GM19455 (cell line): ENCODE measurements around the gene PLD4.

Experiments
- ATAC-seq: cut with Tn5 transposase; IDR thresholded peaks from one replicate; pipeline ENCODE4 v1.9.1; 2021; ENCODE audit not compliant: unreplicated experiment

PLD4 gene

GRCh38 chr14:104973135-104973384 is 48.4 kb downstream of the PLD4 start:
- ATAC-seq = no peak

GRCh38 chr14:104973385-104974145 is 48.9 kb downstream of the PLD4 start:
- ATAC-seq = no peak

GRCh38 chr14:104974146-104974541 is 49.5 kb downstream of the PLD4 start:
- no peak for ATAC-seq

- ATAC-seq = no peak
Observed at GRCh38 chr14:104974665-104975390, 50.1 kb downstream of the PLD4 start.

- no peak for ATAC-seq
Observed at GRCh38 chr14:104975481-104976197, 51.0 kb downstream of the PLD4 start.

- no peak for ATAC-seq
Observed at GRCh38 chr14:104976198-104977007, 51.7 kb downstream of the PLD4 start.

GRCh38 chr14:104977008-104977680 is 52.5 kb downstream of the PLD4 start:
- no peak for ATAC-seq

GRCh38 chr14:104977681-104978653 is 53.3 kb downstream of the PLD4 start, which contains the start of gene AHNAK2:
TSS of gene AHNAK2 (minus strand) at chr14:104978374. CDS start at chr14:104978237, 137 bp downstream.
- ATAC-seq = no peak

- ATAC-seq = no peak
Observed at GRCh38 chr14:104978746-104979691, 54.3 kb downstream of the PLD4 start.

GRCh38 chr14:104979758-104980610 is 55.3 kb downstream of the PLD4 start:
- ATAC-seq = no peak

GRCh38 chr14:104980611-104981531 is 56.2 kb downstream of the PLD4 start:
- no peak for ATAC-seq

GRCh38 chr14:104981699-104982541 is 57.2 kb downstream of the PLD4 start:
- no peak for ATAC-seq

GRCh38 chr14:104982548-104983230 is 58.0 kb downstream of the PLD4 start:
- no peak for ATAC-seq
